Measurements from ENCODE around the gene TMF1.

- TF ChIP-seq EZH2 (optimal IDR thresholded peaks at IDR 0.05; ENCODE audit: low read depth, low read length) (no peak), CTCF (IDR thresholded peaks at IDR 0.05; ENCODE audit: low read length) (no peak), EZH2phosphoT487 (IDR thresholded peaks at IDR 0.05; ENCODE audit: low read length) (no peak)
These were observed 42.5 kb upstream of the TMF1 start for GRCh38 chr3:69094467-69095205.
